TTC549 (cell line): ENCODE results near the gene GDF9.

Experiments used
- FAIRE-seq: peaks from 2 replicates; lab custom pipeline; 2012; peaks lifted over from hg19 to GRCh38; lab: Jason Lieb, UNC

The GDF9 gene

GRCh38 chr5:132817011-132817410 is 49.3 kb downstream of the GDF9 start:
- no peak for FAIRE-seq

DNA sequence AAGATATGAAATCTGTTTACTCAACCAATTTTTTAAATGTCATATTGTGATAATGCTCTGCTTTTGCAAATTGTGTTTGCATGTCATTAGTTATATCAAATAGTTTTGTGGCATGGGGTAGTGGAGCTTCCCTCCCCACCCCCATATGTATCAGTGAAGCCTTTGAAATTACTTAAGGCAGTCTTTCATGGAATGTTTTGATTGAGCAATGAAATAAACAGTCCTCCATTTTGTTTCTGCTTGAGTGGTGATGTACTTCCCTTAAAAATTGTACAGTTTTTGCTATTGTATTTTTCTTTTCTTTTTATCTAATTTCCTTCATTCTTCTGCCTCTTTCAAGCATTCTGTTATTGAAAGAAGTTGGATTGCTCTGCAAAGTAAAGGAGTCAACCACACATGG is 49.7 kb downstream of the GDF9 start:
- no peak for FAIRE-seq

GRCh38 chr5:132816083-132816482 is 50.2 kb downstream of the GDF9 start:
- FAIRE-seq: no peak

GRCh38 chr5:132815454-132815853 is 50.8 kb downstream of the GDF9 start:
- FAIRE-seq: no peak

DNA sequence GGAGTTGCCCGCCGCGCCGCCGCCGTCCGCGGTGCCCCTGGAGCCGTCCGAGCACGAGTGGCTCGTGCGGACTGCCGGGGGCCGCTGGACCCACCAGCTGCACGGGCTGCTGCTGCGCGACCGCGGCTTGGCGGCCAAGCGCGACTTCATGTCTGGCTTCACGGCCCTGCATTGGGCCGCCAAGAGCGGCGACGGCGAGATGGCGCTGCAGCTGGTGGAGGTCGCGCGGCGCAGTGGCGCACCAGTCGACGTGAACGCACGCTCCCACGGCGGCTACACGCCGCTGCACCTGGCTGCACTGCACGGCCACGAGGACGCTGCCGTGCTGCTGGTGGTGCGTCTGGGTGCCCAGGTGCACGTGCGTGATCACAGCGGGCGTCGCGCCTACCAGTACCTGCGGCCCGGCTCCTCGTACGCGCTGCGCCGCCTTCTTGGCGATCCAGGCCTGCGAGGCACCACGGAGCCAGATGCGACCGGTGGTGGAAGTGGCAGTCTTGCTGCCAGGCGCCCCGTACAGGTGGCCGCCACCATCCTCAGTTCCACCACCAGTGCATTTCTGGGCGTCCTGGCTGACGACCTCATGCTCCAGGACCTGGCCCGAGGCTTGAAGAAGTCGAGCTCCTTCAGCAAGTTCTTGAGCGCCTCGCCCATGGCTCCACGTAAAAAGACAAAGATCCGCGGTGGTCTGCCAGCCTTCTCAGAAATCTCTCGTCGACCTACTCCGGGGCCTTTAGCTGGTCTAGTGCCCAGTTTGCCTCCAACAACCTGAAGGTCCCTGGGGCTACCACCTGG is 51.6 kb downstream of the GDF9 start:
- no peak for FAIRE-seq

DNA sequence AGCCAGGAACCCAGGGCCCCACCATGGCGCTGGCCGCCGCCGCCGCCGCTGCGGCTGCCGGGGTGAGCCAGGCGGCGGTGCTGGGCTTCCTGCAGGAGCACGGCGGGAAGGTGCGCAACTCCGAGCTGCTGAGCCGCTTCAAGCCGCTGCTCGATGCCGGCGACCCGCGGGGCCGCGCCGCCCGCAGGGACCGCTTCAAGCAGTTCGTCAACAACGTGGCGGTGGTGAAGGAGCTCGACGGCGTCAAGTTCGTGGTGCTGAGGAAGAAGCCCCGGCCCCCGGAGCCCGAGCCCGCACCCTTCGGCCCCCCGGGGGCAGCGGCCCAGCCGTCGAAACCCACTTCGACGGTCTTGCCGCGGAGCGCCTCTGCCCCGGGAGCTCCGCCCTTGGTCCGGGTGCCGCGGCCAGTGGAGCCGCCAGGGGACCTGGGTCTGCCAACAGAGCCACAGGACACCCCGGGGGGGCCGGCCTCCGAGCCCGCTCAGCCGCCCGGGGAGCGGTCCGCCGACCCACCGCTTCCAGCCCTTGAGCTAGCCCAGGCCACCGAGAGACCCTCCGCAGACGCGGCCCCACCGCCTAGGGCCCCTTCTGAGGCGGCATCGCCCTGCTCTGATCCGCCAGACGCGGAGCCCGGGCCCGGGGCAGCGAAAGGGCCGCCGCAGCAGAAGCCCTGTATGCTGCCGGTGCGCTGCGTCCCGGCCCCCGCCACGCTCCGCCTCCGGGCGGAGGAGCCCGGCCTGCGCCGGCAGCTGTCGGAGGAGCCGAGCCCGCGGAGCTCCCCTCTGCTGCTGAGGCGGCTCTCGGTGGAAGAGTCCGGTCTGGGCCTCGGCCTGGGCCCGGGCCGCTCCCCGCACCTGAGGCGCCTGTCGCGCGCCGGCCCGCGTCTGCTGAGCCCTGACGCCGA is 52.4 kb downstream of the GDF9 start:
- FAIRE-seq: no peak

DNA sequence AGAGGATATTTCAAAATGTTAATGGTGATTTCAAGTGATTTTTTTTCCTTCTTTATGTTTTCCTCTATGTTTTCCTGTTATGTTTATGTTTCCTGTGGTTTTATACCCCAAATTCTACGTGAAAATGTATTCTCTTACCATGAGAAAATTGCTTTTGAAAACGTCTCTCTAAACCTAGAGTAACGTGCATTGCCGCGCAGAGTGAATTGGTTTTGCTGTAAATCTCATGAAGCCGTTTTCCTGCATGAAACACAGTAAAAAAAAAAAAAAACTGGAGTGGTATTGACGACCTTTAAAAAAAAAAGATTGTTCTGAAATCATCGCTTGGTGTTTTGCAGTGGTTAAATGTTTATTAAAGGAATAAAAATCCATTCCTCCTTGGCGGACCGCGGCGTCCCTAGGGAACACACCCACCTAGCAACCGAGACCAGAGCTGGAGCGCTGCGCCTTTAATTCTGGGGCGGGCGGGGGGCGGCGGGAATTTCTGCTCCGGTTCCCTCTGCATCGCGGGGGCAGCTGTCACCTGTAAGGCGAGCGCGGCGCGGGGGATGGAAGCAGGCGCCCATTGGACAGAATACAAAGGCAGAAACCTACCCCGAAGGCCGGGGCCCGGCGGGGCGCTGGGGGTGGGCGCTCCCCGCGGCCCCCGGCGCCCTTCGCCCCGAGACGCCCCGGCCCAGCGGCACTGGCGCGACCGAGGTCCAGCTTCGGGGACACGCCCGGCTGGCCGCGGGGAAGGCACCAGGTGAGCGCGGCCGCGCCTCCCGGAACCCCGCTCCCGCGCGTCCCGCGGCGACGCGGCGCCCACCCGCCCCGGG is 53.3 kb downstream of the GDF9 start, which contains the start of gene SOWAHA:
Gene SOWAHA, plus strand, starts transcription at position 522 of the 818 bp plus-strand sequence. CDS start 320 bp downstream, outside the sequence.
- FAIRE-seq: no peak

DNA sequence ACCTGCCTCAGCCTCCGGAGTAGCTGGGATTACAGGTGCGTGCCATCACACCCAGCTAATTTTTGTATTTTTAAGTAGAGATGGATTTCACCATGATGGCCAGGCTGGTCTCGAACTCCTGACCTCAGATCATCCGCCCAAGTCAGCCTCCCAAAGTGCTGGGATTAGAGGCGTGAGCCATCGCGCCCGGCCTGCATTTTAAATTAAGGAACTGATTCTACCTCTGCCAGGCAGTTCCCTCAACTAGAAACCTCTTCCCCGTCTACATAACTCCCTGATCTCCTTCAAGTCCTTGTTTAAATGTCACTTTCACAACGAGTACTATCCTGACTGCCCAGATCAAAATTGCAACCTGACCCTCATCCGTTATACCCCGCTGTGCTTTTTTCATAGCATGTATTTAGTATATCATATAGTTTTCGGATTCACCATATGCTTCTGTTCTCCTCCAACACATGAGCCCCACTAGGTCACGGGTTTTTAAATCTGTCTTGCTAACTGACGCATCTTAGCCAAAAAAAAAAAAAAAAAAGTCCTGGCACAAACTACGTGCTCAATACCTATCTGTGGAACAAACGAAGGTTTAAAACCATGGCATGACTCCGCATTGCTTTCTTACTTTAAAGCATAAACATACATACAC is 54.0 kb downstream of the GDF9 start:
- FAIRE-seq: no peak
